Skeletal muscle tissue (tissue), 4 donors: Measurements from ENCODE around the gene EYA2. TPM values are rescaled to one million over a fixed set of nuclear protein-coding genes. Genes with fewer than 3 reads are reported as not detected.
"Not testable (repeated sequence)": the region's sequence is repeated elsewhere in the genome, so short reads cannot be mapped to it uniquely, and the experiment has no call there.

ENCODE experiments used
- H3K27ac ChIP-seq: one replicate; pipeline ENCODE4 v1.7.0; 2013; ENCODE audit warnings: mild to moderate bottlenecking, low read depth, low read length, inconsistent platforms
- H3K27me3 ChIP-seq, 3 donors: one replicate each; pipeline ENCODE4 v1.7.0; 2013; ENCODE audit warnings: low read length in 3 of 3; ENCODE audit not compliant: control insufficient read depth in 3 of 3, insufficient read depth in 3 of 3
- H3K36me3 ChIP-seq, 3 donors: one replicate each; pipeline ENCODE4 v1.7.0; 2013; ENCODE audit warnings: low read length in 3 of 3; ENCODE audit not compliant: control insufficient read depth in 3 of 3, insufficient read depth in 3 of 3
- H3K4me1 ChIP-seq, 3 donors: one replicate each; pipeline ENCODE4 v1.7.0; 2013; ENCODE audit warnings: low read length in 3 of 3, mild to moderate bottlenecking in 3 of 3; ENCODE audit not compliant: control insufficient read depth in 3 of 3, insufficient read depth in 3 of 3
- H3K4me3 ChIP-seq, 3 donors: one replicate each; pipeline ENCODE4 v1.7.0; 2013; ENCODE audit warnings: low read length in 3 of 3
- H3K9ac ChIP-seq, 3 donors: one replicate each; pipeline ENCODE4 v1.7.0; 2013; ENCODE audit warnings: low read length in 3 of 3, mild to moderate bottlenecking in 3 of 3, moderate library complexity in 2 of 3, low read depth in 1 of 3
- H3K9me3 ChIP-seq, 3 donors: one replicate each; pipeline ENCODE4 v1.7.0; 2013; ENCODE audit warnings: low read length in 3 of 3; ENCODE audit not compliant: control insufficient read depth in 3 of 3
- total RNA-seq: library from RNA; depleted of rRNA; stranded (reverse); fragments of >200 nt; gene quantifications from one replicate; pipeline ENCODE4 v1.2.3, GENCODE V29; 2014
- donor health status: Osteomylitis.

EYA2 gene
- total RNA-seq, 1 donor from 2014 or later, result 1.0 TPM

DNA sequence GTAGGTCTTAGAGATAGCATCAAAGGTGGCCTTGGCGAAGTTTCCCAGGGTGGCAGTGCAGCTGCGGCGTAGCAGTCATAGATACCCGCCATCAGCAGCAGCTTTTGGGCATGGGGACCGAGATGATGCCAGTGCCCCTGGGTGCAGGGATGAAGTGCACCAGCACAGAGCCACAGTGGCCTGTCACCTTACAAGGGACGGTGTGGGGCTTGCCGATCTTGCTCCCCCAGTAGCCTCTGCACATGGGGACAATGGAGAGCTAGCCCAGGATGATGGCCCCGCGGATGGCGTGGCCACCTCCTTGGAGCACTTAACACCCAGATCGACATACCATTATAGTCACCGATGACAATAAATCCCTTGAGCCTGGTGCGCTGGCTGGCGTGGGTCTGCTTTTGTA is 266.3 kb downstream of the EYA2 start:
- H3K27ac ChIP-seq, result no peak overlapping the region
- no peaks in the 10 kb centered on the region for H3K9me3 ChIP-seq

DNA sequence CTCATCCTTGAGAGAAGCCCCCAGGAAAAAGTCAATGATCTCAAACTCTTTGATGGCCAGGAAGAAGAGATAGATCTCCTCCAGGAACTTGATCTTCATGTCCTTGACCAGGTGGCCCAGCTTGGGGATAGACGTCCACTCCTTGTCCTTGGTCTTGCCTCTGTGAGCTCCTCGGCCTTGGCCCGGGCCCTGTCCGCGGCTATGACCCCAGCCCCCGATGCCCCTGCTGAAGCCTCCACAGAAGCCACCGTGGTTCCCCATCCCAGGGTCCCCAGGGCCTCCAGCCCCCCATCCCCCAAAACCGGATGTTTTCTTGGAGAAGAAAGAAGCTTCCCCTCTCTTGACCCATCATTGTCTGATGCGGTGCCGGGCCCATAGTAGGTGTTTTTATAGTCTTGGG is 266.8 kb downstream of the EYA2 start:
- H3K27me3 ChIP-seq, result peaks cover 0 to 6% (median 0%) of the 10 kb centered on the region in 3 donors
- H3K9me3 ChIP-seq, result no peaks in the 10 kb centered on the region
- H3K4me3 ChIP-seq, result no peak overlapping the region
- no peaks in the 10 kb centered on the region for H3K36me3 ChIP-seq
- no peak overlapping the region for H3K27ac ChIP-seq
- no peak overlapping the region for H3K9ac ChIP-seq
- H3K4me1 ChIP-seq, result no peaks in the 10 kb centered on the region

More for the DNA sequence above, 266.3 kb downstream of the EYA2 start:
- H3K36me3 ChIP-seq, result no peaks in the 10 kb centered on the region
- peaks cover 0 to 6% (median 0%) of the 10 kb centered on the region in 3 donors for H3K27me3 ChIP-seq
- no peak overlapping the region for H3K4me3 ChIP-seq
- H3K9ac ChIP-seq, result no peak overlapping the region
- H3K4me1 ChIP-seq, result no peaks in the 10 kb centered on the region

DNA sequence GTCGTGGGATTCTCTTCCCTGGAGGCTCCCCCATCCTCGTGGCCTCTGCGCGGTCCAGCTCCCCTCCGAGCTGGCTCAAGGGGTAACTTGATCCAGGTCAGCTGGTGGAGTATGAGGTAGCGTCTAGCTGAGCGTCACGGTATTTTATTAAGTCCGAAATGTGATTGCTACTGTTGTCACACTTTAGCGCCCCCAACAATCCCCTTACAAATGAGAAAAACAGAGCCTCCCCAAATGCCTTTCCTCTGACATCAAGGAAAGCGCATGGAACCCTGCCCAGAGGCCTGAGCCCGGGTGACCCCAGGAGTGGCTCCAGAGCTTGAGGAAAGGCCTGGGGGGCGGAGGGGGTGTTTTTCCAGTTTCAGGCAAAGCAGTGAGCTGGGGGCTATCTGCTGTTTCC is 269.5 kb downstream of the EYA2 start:
- H3K9me3 ChIP-seq, result no peaks in the 10 kb centered on the region
- H3K27me3 ChIP-seq, result peaks cover 0 to 6% (median 0%) of the 10 kb centered on the region in 3 donors
- no peaks in the 10 kb centered on the region for H3K4me1 ChIP-seq
- H3K9ac ChIP-seq, result no peak overlapping the region
- no peaks in the 10 kb centered on the region for H3K36me3 ChIP-seq
- H3K4me3 ChIP-seq, result no peak overlapping the region
- no peak overlapping the region for H3K27ac ChIP-seq

DNA sequence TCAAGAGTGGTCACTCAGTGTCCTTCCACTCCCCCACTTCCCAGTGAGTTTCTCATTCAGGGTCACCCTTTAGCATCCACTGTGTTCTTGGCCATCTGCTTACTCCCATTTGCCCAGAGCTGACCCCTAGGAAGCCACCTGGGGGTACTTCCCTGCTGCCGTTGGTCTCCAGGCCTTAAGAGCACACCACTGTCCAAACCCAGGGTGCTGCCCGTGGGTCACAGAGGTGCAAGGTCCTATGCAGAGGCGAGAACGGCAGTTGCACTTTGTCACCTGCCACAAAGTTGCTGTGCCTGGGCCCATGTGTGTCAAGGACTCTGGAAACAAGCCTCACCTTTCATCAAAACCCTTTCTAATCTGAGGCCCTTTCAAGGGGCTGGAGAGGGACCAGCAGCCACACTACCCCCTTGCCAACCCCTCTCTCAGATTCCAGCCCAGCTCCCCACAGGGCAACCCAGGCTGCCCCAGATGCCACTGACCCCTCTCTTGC is 270.8 kb downstream of the EYA2 start:
- Histone ChIP-seq H3K27ac (no peak overlapping the region), H3K9ac (no peak overlapping the region), H3K36me3 (no peaks in the 10 kb centered on the region), H3K27me3 (peaks cover 0 to 6% (median 0%) of the 10 kb centered on the region in 3 donors), H3K4me1 (no peaks in the 10 kb centered on the region), H3K4me3 (no peak overlapping the region), H3K9me3 (no peaks in the 10 kb centered on the region)

DNA sequence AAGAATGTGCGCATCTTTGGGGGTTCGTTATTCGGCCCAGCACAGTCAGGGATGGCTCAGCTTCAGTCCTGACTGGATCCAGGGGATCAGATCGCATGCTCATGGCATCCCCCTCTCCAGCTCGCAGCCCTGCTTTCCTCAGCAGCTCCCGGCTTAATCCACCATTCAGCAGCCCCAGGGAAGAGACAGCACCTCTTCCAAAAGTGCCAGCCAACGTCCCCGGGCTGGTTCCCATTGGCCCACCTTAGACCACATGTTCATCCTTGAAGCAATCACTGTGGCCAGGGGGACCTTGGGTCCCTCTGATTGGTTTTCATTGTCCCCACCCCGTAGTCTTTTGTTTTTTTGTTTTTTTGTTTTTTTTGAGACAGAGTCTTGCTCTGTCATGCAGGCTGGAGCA is 273.2 kb downstream of the EYA2 start:
- Histone ChIP-seq H3K36me3 (no peaks in the 10 kb centered on the region), H3K27me3 (peaks cover 0 to 6% (median 0%) of the 10 kb centered on the region in 3 donors), H3K4me3 (no peak overlapping the region), H3K27ac (no peak overlapping the region), H3K9me3 (no peaks in the 10 kb centered on the region), H3K9ac (no peak overlapping the region), H3K4me1 (no peaks in the 10 kb centered on the region)

DNA sequence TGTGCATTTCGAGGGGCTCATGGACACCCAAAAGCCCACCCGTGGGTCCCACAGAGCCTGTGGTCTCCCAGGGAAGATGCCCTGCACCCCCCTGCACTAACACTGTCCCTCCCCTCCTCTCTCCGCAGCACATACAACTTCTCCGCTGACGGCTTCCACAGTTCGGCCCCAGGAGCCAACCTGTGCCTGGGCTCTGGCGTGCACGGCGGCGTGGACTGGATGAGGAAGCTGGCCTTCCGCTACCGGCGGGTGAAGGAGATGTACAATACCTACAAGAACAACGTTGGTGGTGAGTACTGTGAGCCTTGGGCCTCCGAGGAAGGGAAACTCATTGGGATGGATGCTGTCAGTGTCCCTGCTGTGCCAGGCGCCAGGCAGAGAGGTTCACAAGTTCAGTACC is 277.9 kb downstream of the EYA2 start:
- H3K9me3 ChIP-seq, result no peaks in the 10 kb centered on the region
- no peaks in the 10 kb centered on the region for H3K4me1 ChIP-seq
- no peak overlapping the region for H3K9ac ChIP-seq
- H3K27me3 ChIP-seq, result peaks cover 0 to 3% (median 2%) of the 10 kb centered on the region in 3 donors
- H3K4me3 ChIP-seq, result no peak overlapping the region
- H3K27ac ChIP-seq, result no peak overlapping the region
- no peaks in the 10 kb centered on the region for H3K36me3 ChIP-seq

DNA sequence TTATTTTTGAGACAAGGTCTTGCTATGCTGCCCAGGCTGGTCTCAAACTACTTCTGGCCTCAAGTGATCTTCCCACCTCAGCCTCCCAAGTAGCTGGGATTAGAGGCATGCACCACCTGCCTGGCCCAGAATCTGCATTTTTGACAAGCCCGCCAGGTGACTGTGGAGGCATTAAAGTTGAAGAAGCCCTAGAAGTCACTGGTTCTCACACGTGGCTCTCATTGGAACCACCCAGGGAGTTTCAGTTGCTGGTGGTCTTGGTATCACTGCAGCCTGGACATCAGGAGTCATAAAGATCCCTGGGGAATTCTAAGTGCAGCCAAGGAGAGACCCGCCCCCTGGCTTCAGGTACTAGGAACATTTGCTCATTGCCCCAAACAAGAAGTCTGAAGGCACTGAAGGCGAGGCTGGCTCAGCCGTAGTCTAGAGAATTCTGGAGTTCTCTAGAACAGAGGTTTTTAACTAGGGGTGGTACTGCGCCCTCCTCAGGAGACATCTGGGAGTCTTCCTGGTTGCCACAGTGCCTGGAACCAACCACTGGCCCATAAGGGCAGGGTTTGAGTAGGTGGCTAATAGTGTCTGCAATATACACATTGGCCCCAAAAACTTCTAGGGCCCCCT is 279.1 kb downstream of the EYA2 start:
- Histone ChIP-seq H3K27me3 (peaks cover 0 to 3% (median 2%) of the 10 kb centered on the region in 3 donors), H3K9me3 (no peaks in the 10 kb centered on the region), H3K27ac (no peak overlapping the region), H3K4me3 (no peak overlapping the region), H3K4me1 (no peaks in the 10 kb centered on the region), H3K9ac (no peak overlapping the region), H3K36me3 (no peaks in the 10 kb centered on the region)

DNA sequence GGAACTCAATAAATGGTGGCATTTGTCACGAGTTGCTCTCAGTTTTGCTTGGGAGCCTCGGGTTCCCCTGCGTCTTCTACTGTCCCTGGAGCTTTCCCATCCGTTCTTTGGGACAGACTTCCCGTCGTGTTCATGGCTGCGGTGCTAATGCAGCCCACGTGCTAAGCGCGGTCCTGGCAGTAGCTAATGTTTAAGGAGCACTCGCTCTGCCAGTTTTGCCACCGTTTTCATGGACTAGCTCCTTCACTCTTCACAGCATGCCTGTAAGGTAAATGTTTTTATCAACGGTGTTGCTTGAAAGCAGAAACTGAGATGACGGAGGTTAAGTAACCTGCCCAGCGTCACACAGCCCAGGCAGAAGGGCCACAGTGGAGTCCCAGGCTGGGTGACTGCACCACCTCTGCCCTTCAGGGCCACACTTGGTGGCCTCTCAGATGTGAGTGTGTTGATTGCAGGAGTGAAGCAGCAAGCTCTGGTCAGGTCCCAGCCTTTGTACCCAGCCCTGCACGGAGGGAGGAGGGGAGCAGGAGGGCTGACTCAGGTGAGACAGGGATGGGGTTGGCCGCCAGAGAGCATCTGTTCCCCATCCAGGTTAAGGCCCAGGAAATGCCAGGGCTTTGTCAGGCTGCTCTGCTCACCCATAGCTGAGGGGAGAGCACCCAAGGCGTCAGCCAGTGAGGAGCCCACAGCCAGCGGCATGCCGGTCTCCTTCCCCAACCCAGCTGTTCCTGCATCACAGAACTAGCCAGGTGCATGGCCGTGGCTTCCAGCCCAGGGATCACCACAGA is 280.0 kb downstream of the EYA2 start:
- no peaks in the 10 kb centered on the region for H3K9me3 ChIP-seq
- no peak overlapping the region for H3K9ac ChIP-seq
- H3K36me3 ChIP-seq, result no peaks in the 10 kb centered on the region
- peaks cover 0 to 3% (median 2%) of the 10 kb centered on the region in 3 donors for H3K27me3 ChIP-seq
- no peak overlapping the region for H3K27ac ChIP-seq
- no peak overlapping the region for H3K4me3 ChIP-seq
- H3K4me1 ChIP-seq, result no peaks in the 10 kb centered on the region

DNA sequence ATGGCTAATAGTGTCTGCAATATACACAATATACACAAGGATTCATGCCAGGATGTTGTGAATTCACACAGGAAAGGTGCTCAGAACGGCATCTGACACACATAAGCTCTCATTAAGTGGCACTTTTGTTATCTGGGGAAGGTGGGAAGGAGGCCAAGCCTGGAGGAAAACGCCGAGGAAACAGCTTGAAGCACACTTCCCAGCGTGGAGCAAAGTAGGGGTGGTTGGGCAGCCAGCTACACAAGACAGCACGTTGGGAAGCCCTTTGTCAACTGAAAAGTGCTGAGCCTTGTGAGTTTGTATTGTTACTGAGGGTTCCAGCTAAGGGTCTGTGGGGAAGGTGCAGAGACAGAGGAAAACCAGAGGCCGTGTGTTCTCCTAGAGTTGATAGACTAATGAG is 280.9 kb downstream of the EYA2 start:
- H3K9me3 ChIP-seq, result no peaks in the 10 kb centered on the region
- H3K27me3 ChIP-seq, result peaks cover 0 to 3% (median 2%) of the 10 kb centered on the region in 3 donors
- H3K4me1 ChIP-seq, result no peaks in the 10 kb centered on the region
- no peaks in the 10 kb centered on the region for H3K36me3 ChIP-seq
- no peak overlapping the region for H3K27ac ChIP-seq
- H3K9ac ChIP-seq, result no peak overlapping the region
- no peak overlapping the region for H3K4me3 ChIP-seq

DNA sequence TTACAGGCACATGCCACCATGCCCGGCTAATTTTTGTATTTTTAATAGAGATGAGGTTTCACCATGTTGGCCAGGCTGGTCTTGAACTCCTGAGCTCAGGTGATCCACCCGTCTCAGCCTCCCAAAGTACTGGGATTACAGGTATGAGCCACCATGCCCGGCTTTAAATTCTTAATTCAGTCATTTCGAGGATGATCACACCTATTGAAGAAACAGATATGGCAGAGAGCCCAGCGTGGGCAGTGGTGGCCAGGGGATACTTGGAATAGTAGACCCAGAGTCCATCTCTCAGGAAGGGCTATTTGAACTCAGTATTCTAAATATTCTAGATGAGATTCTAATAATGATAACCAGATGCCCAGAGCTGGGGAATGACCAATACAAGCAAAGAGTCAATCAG is 281.6 kb downstream of the EYA2 start:
- not testable (repeated sequence) for H3K9ac ChIP-seq, H3K27ac ChIP-seq, H3K36me3 ChIP-seq, H3K4me3 ChIP-seq, H3K27me3 ChIP-seq, H3K4me1 ChIP-seq, H3K9me3 ChIP-seq
